HG03469 (cell line): ENCODE data around the gene CTXN3.

Experiments
- ATAC-seq: cut with Tn5 transposase; IDR thresholded peaks from one replicate; pipeline ENCODE4 v1.9.1; 2021; ENCODE audit warnings: mild to moderate bottlenecking, moderate library complexity, moderate number of reproducible peaks; ENCODE audit not compliant: unreplicated experiment

The CTXN3 gene

DNA sequence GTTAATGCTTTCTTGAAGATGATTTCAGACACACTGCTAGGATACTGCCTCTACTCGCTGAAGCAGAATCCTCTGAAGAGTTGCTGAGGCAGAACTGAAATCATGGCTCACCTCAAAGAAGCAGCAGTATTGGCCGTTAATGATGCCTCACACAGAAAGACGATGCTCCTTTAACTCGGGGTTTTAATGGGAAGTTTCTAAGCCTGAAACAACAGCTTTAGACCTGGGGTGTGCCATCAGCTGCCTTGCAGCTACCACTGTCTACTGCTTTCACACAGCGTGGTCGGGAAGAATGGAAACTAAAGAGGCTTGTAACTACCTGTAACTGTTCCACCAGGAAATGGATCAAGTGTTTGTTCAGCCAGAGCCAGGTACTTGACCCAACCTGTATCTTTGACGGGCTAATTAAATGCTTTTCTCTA lies at the start of gene CTXN3:
TSS of gene CTXN3 (plus strand) at position 65 of the 422 bp plus-strand sequence. CDS start 8,440 bp downstream, outside the sequence.
- ATAC-seq, result no peak

DNA sequence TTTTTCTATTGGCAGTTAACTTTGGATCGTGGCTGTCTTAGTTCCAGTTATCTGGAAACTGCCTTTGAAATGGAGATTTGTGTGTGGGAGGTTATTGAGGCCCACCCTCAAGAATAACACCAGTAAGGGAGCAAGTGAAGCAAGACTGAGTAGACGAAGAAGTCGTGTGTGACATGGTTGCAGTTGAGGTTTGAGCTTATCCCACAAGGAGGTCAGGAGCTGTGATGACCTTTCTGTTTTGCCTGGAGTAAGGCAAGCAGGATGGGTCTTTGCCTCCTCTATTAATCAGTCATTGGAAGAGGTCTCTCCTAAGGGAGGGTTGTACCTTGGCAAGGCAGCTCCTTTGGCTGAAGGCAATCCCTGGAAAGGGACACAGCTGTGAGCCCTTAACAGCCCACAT lies 49.6 kb upstream of the CTXN3 start:
- ATAC-seq, result no peak

GRCh38 chr5:127599847-127600246 lies 49.0 kb upstream of the CTXN3 start:
- ATAC-seq, result no peak

GRCh38 chr5:127601111-127601510 lies 47.8 kb upstream of the CTXN3 start:
- no peak for ATAC-seq

GRCh38 chr5:127601601-127602000 lies 47.3 kb upstream of the CTXN3 start:
- no peak for ATAC-seq

DNA sequence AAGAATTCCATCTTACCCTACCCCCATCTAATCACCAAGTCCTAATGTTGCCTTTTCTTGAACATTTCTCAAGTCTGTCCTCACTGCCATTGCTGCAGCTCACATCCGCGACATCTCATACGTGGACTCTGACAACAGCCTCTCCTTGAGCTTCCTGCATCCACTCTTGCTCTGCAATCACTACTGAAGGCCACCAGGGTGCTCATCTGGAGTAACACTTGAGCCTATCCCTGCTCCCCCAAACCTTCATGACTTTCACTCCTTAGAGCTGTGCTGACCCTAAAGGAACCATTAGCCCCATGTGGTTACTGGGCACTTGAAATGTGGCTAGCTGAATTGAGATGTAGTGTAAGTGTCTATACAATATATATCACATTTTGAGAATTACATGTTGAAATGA lies 46.4 kb upstream of the CTXN3 start:
- ATAC-seq, result no peak

DNA sequence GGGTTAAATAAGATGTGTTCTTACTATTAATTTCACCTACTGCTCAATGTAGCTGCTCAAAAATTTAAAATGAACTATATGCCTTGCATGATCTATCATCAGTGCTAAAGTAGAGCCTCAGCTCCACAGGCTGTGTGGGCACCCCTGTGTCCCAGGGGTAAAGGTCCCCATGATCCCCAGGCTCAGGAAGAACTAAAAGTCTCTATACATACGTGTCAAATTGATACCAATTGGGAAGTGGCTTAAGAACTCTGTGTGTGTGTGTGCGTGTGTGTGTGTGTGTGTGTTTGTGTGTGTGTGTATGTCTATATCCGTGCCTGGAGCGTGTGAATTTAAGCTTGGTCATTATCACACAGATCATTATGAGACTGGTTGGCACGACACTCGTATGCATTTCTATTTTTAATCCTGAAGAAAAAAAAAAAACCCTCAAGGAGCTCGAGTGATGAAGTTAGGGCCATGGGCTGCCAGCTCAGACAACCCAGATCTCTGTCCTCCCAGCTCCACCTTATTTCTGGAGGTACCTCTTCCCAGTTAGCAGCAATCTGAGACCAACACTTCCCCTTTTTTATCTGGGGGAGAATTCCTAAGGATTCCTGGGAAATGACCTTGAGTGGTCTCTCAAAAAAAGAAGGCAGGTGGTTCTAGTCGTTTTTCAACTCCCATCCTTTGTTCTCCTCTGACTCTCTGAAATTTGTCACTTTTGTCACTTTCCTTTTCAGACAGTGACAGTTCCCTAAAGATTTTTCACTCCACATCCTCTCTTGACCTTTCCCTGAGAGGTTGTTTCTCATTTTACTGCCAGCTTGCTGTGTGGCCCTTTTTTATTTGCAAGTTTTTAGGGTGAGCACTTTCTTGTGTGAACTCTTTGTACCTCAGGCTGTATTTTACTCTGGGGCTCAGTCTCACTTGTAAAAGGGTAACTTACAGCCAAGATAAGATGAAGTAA lies 45.7 kb upstream of the CTXN3 start:
- ATAC-seq, result no peak

GRCh38 chr5:127608077-127608660 lies 40.7 kb upstream of the CTXN3 start:
- no peak for ATAC-seq

GRCh38 chr5:127609011-127609410 lies 39.9 kb upstream of the CTXN3 start:
- ATAC-seq, result no peak

- ATAC-seq, result no peak
Measured at GRCh38 chr5:127609957-127610356, 38.9 kb upstream of the CTXN3 start.

DNA sequence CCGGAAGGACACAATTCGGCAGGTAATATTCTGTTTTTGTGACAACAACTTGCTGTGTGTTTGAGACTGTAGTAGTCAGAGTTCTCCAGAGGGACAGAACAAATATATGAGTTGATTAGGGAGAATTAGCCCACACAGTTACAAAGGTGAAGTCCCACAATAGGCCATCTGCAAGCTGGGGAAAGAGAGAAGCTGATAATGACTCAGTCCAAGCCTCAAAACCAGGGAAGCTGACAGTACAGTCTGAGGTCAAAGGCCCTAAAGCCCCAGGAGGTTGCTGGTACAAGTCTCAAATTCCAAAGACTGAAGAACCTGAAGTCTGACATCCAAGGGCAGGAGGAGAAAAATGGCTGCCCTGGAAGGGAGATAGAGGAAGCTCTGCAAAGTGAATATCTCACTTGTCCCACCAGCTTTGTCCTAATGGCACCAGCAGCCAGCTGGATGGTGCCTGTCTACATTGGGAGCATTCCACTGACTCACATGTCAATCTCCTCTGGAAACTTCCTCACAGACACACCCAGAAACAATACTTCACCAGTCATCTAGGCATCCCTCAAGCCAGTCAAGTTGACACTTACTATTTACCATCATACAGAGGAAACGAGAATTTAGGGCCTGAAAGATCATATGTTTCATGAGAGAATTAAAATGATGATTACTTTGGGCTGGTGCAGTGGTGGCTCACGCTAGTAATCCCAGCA lies 36.3 kb upstream of the CTXN3 start:
- ATAC-seq, result no peak

GRCh38 chr5:127615916-127616315 lies 33.0 kb upstream of the CTXN3 start:
- no peak for ATAC-seq

GRCh38 chr5:127619908-127620479 lies 28.9 kb upstream of the CTXN3 start:
- no peak for ATAC-seq

- no peak for ATAC-seq
Measured at GRCh38 chr5:127621601-127622325, 27.1 kb upstream of the CTXN3 start.

DNA sequence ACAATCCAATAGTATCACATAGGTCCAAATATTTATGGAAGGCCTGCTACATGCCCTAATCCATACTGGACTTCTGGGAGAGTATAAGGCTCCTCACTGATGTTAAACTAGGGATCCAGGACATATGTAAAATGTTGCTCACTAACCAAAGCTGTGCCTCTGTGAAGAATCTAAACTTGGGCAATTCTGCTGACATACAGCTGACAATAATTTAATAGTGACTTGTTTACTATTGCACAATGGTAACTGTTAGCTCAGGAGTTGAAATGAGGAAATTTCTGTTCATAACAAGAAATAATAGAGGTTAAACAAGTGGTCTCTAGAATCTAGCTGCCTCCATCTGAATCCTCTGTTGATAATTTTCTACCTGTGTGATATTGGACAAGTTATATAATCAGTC lies 14.9 kb upstream of the CTXN3 start:
- no peak for ATAC-seq

DNA sequence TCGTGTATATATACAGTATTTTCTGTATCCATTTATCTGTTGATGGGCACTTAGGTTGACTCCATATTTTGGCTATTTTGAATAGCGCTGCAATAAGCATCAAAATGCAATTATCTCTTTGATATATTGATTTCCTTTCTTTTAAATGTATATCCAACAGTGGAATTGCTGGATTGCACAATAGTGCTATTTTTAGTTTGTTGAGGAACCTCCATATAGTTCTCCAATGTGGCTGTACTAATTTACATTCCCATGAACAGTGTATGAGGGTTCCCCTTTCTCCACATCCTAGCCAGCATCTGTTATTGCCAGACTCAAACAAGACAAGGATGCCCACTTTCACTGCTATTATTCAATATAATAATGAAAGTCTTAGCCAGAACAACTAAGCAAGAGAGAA lies 9.1 kb upstream of the CTXN3 start:
- ATAC-seq, result no peak

- no peak for ATAC-seq
Measured at GRCh38 chr5:127642949-127643348, 5.9 kb upstream of the CTXN3 start.

DNA sequence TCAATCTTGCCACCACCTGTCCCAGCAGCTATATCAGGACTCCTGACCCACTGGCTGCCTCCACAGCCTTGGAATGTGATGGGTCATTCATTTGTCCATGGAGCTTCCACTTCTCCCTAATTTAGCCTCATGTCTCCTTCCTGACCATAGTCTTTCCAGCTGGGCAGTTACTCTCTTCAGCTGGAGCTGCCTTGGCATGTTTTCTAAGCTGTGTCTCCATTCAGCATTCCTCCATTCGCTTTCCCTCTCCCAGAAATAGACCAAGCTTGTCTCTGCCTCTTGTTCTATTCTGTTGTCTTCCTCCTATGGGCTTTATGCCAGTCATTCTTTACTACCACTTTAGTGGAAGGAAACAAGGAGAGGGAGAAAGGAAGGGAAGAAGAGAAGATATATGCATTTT lies 5.3 kb upstream of the CTXN3 start:
- no peak for ATAC-seq

DNA sequence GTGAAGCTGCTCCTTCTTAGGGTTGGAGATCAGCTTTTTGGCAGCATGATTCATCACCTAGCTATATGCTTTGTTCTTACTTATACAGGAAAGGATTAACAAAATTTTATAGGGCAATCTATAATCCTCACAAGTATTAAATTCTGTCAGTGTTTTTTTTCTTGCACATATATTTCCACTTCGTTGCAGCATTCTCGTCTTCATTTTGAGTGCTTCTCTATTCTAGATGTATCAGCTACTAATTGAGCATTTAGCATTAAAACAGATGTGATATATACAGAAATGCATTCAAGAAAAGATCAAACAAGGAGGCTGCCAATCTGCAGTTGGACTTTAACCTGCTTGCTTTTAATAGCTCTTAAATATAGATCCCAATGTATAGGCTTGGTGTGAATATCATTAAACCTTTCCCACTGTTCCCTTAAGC lies 3.6 kb upstream of the CTXN3 start:
- no peak for ATAC-seq

- ATAC-seq, result no peak
Measured at GRCh38 chr5:127647361-127647958, 1.4 kb upstream of the CTXN3 start.
